ENCODE results near the gene UBE2I. TPM values are rescaled to one million over a fixed set of nuclear protein-coding genes. Genes with fewer than 3 reads are reported as not detected.
"Not testable (repeated sequence)": the region's sequence is repeated elsewhere in the genome, so short reads cannot be mapped to it uniquely, and the experiment has no call there.

The UBE2I gene
- total and polyA plus RNA-seq, 2 of the 4 experiments (the other 2 are of a cell fraction): 30.8 to 140 TPM

GRCh38 chr16:1271380-1271723, 38.1 kb upstream of the UBE2I start:
- Histone ChIP-seq H3K79me1 (ENCODE audit: low read depth in 1 of 2, low read length in 2 of 2) (no peaks in the 10 kb centered on the region), H4K20me1 (ENCODE audit: insufficient read depth, low read length) (no peaks in the 10 kb centered on the region), H3K4me3 (ENCODE audit: insufficient read depth, low read depth, low read length) (no peak overlapping the region), H4K5ac (ENCODE audit: low read depth, low read length) (no peak overlapping the region), H2BK120ac (ENCODE audit: low read depth, low read length) (no peak overlapping the region), H2BK15ac (ENCODE audit: low read depth, low read length) (no peak overlapping the region), H3K9me1 (ENCODE audit: insufficient read depth, low read length) (no peaks in the 10 kb centered on the region), H2BK5ac (ENCODE audit: low read depth, low read length, poor library complexity, severe bottlenecking) (no peak overlapping the region), H4K8ac (ENCODE audit: low read depth in 2 of 2, low read length in 2 of 2) (no peak overlapping the region), H3K56ac (ENCODE audit: extremely low read depth, insufficient read depth, low read length) (no peak overlapping the region), H3K18ac (ENCODE audit: low read depth, low read length) (no peak overlapping the region), H3K23ac (ENCODE audit: low read depth, low read length) (no peak overlapping the region), H3K9ac (ENCODE audit: low read depth, low read length) (no peak overlapping the region), H3K9me3 (ENCODE audit: control insufficient read depth, insufficient read depth, low read length) (peaks cover 2% of the 10 kb centered on the region; the same call in 1 of the 2 replicates), H3K4me2 (ENCODE audit: low read depth, low read length) (no peak overlapping the region), H4K91ac (ENCODE audit: insufficient read depth, low read depth, low read length) (no peak overlapping the region), H2BK20ac (ENCODE audit: low read depth, low read length) (no peak overlapping the region), H3K27me3 (ENCODE audit: control insufficient read depth, insufficient read depth, low read length) (peaks cover 24% of the 10 kb centered on the region), H2AFZ (replicated peaks; ENCODE audit: low read length, poor library complexity) (no peak overlapping the region), H3K27ac (ENCODE audit: insufficient read depth, low read length) (no peak overlapping the region), H3K4ac (ENCODE audit: low read depth, low read length) (no peak overlapping the region), H2AK5ac (ENCODE audit: low read depth, low read length) (no peak overlapping the region), H3K14ac (replicated peaks; ENCODE audit: low read depth, low read length) (no peak overlapping the region), H3K36me3 (ENCODE audit: control insufficient read depth, insufficient read depth, low read length) (no peaks in the 10 kb centered on the region), H2AK9ac (replicated peaks; ENCODE audit: low read depth, low read length, poor library complexity) (no peak overlapping the region), H3K4me1 (ENCODE audit: control insufficient read depth, insufficient read depth, low read length) (no peaks in the 10 kb centered on the region)
- dilution Hi-C loops (cut with HindIII; ENCODE audit: low sequenced_read_pairs, unreplicated experiment): no loop called here
- no TSS peak for BruUV-seq (replicated peaks)
- WGBS, 2 experiments (ENCODE audit: extremely low coverage in 2 of 2, insufficient read length in 1 of 2): 84% methylated on average over 8 of the region's 12 CpGs; no CpG with 5 or more reads in 1 of the 2 experiments
- ChIA-PET CTCF (no interaction called here), POLR2A (ENCODE audit: unreplicated experiment) (no interaction called here)
- in situ Hi-C loops (cut with MboI; ENCODE audit: low sequenced_read_pairs): no loop called here
- intact Hi-C loops (cut with micrococcal nuclease): no loop called here
- no peak for DNase-seq
- ATAC-seq (ENCODE audit: low read depth): no peak
- no peak for TF ChIP-seq BHLHE40 (IDR thresholded peaks at IDR 0.05; ENCODE audit: low read depth, low read length)

DNA sequence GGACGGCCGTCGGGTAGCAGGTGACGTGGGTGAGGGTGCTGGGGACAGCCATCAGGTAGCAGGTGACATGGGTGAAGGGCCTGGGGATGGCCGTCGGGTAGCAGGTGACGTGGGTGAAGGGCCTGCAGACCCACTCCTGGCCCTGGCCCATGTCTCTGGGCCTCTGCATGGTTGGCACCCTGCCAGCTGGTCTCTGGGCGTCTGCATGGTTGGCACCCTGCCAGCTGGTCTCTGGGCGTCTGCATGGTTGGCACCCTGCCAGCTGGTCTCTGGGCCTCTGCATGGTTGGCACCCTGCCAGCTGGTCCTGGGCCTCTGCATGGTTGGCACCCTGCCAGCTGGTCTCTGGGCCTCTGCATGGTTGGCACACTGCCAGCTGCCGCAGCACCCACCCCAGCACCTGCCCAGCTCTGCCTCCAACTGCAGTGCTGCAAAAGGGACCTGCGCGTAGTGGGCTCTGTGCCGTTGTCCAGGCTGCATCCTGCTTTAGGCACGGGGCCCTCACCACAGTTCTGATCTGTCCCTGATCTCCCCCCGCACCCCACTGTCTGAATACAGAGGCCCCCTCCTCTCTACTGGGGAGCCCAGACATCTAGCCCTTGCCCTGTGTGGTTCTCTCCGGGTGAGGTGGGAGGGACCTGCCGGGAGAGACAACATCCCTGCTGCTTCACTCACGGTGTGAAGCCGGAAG, 37.6 kb upstream of the UBE2I start:
- ATAC-seq (ENCODE audit: low read depth); H3K9me3 ChIP-seq (ENCODE audit: control insufficient read depth, insufficient read depth, low read length); H4K8ac ChIP-seq (ENCODE audit: low read depth in 2 of 2, low read length in 2 of 2); in situ Hi-C loops (cut with MboI; ENCODE audit: low sequenced_read_pairs); H3K4me2 ChIP-seq (ENCODE audit: low read depth, low read length); H4K91ac ChIP-seq (ENCODE audit: insufficient read depth, low read depth, low read length); H3K4me3 ChIP-seq (ENCODE audit: insufficient read depth, low read depth, low read length); H3K36me3 ChIP-seq (ENCODE audit: control insufficient read depth, insufficient read depth, low read length); H2BK120ac ChIP-seq (ENCODE audit: low read depth, low read length); H3K4me1 ChIP-seq (ENCODE audit: control insufficient read depth, insufficient read depth, low read length); H3K27ac ChIP-seq (ENCODE audit: insufficient read depth, low read length); H2BK5ac ChIP-seq (ENCODE audit: low read depth, low read length, poor library complexity, severe bottlenecking); H2BK15ac ChIP-seq (ENCODE audit: low read depth, low read length); H2BK20ac ChIP-seq (ENCODE audit: low read depth, low read length); H3K4ac ChIP-seq (ENCODE audit: low read depth, low read length); H3K9ac ChIP-seq (ENCODE audit: low read depth, low read length); H2AK9ac ChIP-seq (replicated peaks; ENCODE audit: low read depth, low read length, poor library complexity); CTCF ChIA-PET; H4K5ac ChIP-seq (ENCODE audit: low read depth, low read length); BruUV-seq (replicated peaks); H3K14ac ChIP-seq (replicated peaks; ENCODE audit: low read depth, low read length); DNase-seq; H3K18ac ChIP-seq (ENCODE audit: low read depth, low read length); H3K79me1 ChIP-seq (ENCODE audit: low read depth in 1 of 2, low read length in 2 of 2); intact Hi-C loops (cut with micrococcal nuclease); dilution Hi-C loops (cut with HindIII; ENCODE audit: low sequenced_read_pairs, unreplicated experiment); H3K9me1 ChIP-seq (ENCODE audit: insufficient read depth, low read length); POLR2A ChIA-PET (ENCODE audit: unreplicated experiment); H4K20me1 ChIP-seq (ENCODE audit: insufficient read depth, low read length); H3K23ac ChIP-seq (ENCODE audit: low read depth, low read length); H2AK5ac ChIP-seq (ENCODE audit: low read depth, low read length); H3K56ac ChIP-seq (ENCODE audit: extremely low read depth, insufficient read depth, low read length): not testable (repeated sequence)
- Histone ChIP-seq H3K27me3 (ENCODE audit: control insufficient read depth, insufficient read depth, low read length) (peaks cover 22% of the 10 kb centered on the region), H2AFZ (replicated peaks; ENCODE audit: low read length, poor library complexity) (peak overlapping the region; percentile 32)
- 0% methylated on average over 1 of the region's 19 CpGs; no CpG with 5 or more reads in 1 of the 2 experiments for WGBS, 2 experiments (ENCODE audit: extremely low coverage in 2 of 2, insufficient read length in 1 of 2)
